GM23248 (cell line): ENCODE data around the gene ITGA11.
"Not testable (repeated sequence)": the region's sequence is repeated elsewhere in the genome, so short reads cannot be mapped to it uniquely, and the experiment has no call there.

Experiments
- EZH2 ChIP-seq: fragments of 200-600 bp; sonication (generic); IDR thresholded peaks from 2 replicates; pipeline ENCODE4 v1.6.1; 2018; ENCODE audit warnings: antibody characterized with exemption, mild to moderate bottlenecking; ENCODE audit not compliant: insufficient read depth, poor library complexity, severe bottlenecking
- EZH2phosphoT487 ChIP-seq: fragments of 200-600 bp; sonication (generic); IDR thresholded peaks from 2 replicates; pipeline ENCODE4 v1.6.1; 2018; ENCODE audit warnings: antibody characterized with exemption, moderate library complexity, mild to moderate bottlenecking, low read depth; ENCODE audit not compliant: insufficient read depth

GRCh38 chr15:68422403-68423145 lies 9.4 kb downstream of the ITGA11 start:
- TF ChIP-seq EZH2, EZH2phosphoT487: not testable (repeated sequence)
